Measurements from ENCODE around the gene DBNDD1.

DBNDD1 gene

DNA sequence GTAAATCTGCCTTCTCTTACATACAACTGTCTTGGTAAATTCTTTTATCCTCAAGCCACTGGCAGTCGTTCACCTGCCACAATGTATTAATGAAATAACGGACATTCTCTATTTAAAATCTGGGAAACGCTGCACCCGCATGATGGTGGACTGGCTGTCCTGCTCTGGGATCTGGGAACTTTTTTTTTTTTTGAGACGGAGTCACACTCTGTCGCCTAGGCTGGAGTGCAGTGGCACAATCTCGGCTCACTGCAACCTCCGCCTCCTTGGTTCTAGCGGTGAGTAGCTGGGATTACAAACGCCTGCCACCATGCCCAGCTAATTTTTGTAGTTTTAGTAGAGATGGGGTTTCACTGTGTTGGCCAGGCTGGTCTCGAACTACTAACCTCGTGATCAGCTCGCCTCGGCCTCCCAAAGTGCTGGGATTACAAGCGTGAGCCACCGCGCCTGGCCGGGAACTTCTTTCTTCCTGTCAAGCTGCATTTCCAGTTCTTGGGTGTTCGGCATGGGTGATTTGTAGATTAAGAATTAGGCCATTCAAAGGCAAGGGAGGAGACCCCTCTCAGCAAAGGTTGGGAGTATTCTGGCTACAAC is 29.6 kb upstream of the DBNDD1 start:
- TF ChIP-seq CTCF (IDR thresholded peaks at IDR 0.05) = no peak

DNA sequence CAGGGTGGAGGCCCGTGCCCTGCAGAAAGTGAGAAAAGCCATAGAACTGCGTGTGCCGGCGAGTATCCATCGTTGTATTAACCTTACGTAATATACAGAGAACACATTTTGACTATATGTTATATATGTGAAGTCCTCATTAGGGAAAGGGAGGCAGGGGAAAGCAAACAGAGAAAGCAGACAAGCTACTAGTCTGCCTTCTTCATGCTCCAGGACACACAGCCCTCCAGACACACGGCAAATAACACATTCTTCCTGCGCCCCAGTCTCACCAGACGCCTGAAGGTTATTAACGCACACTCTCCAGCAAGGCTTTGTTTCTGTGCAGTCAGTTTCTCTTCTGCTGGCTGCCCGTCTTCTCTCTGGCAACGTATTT is 29.1 kb upstream of the DBNDD1 start:
- TF ChIP-seq CTCF (IDR thresholded peaks at IDR 0.05) = no peak

- TF ChIP-seq CTCF (IDR thresholded peaks at IDR 0.05) = no peak
Observed at GRCh38 chr16:90047714-90048346, 28.6 kb upstream of the DBNDD1 start.

GRCh38 chr16:90046971-90047713 is 27.9 kb upstream of the DBNDD1 start:
- TF ChIP-seq CTCF (IDR thresholded peaks at IDR 0.05) = no peak

DNA sequence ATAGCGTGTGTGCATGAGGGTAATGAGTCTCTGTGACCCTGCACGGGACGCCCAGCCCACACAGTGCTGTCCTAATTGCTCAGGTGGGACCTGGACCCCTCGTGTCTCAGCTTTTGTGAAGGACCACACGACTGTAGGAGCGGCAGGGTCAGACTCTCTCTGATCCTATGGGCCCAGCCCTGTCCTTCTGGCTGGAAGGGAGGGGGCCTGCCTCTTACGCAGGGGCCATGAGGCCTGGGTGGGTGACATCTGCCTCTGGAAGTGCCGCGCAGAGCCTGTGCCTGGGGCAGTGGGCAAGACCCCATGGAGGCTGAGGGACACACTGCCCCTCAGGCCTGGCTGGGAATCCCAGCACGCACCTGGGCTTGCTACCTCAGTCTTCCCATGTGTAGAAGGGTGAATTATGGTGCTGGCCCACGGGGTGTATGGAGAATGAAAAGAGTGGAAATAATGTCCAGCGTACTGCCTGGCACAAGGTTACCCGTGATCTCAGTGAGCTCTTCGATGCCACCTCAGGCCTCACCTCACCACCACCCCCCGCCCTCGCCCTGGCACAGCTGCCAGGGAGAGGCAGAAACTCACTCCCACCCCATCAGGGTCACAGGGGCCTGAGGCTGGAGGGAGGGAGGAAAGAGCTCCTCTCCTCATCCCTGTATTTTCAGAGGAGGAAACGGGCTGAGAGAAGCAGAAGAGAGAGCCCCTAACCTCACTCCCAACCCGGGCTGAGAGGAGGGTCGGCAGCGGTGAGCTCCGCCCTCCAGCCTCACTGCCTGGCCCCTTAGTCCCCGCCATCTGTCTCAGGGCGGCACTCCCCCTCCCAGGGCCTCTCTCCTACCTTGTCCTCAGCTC is 27.1 kb upstream of the DBNDD1 start:
- no peak for TF ChIP-seq CTCF (IDR thresholded peaks at IDR 0.05)

GRCh38 chr16:90044111-90044551 is 24.9 kb upstream of the DBNDD1 start:
- no peak for TF ChIP-seq CTCF (IDR thresholded peaks at IDR 0.05)

- TF ChIP-seq CTCF (IDR thresholded peaks at IDR 0.05) = no peak
Observed at GRCh38 chr16:90043526-90043925, 24.3 kb upstream of the DBNDD1 start.

Measured in LNCAP (cell line).